SJCRH30 (cell line): ENCODE measurements around the gene CHST10. TPM values are rescaled to one million over a fixed set of nuclear protein-coding genes. Genes with fewer than 3 reads are reported as not detected.

ENCODE experiments used
- DNase-seq, 2 experiments: peaks; one replicate each; pipeline ENCODE4 v3.0.0-alpha.2; 2015 to 2020
- H3K27ac ChIP-seq: fragments of 250-450 bp; sonication (Bioruptor Pico); 2 replicates; pipeline ENCODE4 v1.5.1; 2020; ENCODE audit warnings: mild to moderate bottlenecking, moderate library complexity
- H3K27me3 ChIP-seq: fragments of 250-450 bp; sonication (Bioruptor Pico); 2 replicates; pipeline ENCODE4 v1.5.1; 2020; ENCODE audit warnings: mild to moderate bottlenecking, moderate library complexity
- H3K36me3 ChIP-seq: fragments of 250-450 bp; sonication (Bioruptor Pico); 2 replicates; pipeline ENCODE4 v1.5.1; 2020; ENCODE audit warnings: mild to moderate bottlenecking, moderate library complexity
- H3K4me1 ChIP-seq: fragments of 250-450 bp; sonication (Bioruptor Pico); 2 replicates; pipeline ENCODE4 v1.5.1; 2020; ENCODE audit warnings: mild to moderate bottlenecking, moderate library complexity
- H3K4me3 ChIP-seq: fragments of 250-450 bp; sonication (Bioruptor Pico); 2 replicates; pipeline ENCODE4 v1.5.1; 2020; ENCODE audit warnings: mild to moderate bottlenecking, moderate library complexity
- H3K9me3 ChIP-seq: fragments of 250-450 bp; sonication (Bioruptor Pico); replicated peaks from 2 replicates; pipeline ENCODE4 v1.5.1; 2020; ENCODE audit warnings: mild to moderate bottlenecking, moderate library complexity
- total RNA-seq: library from RNA; depleted of rRNA; stranded (reverse); fragments of >200 nt; shearing (Covaris generic); gene quantifications from 2 replicates; pipeline ENCODE4 v1.2.3, GENCODE V29; 2014

Gene CHST10
- total RNA-seq, 1 experiment from 2014 or later = 27.4 TPM

DNA sequence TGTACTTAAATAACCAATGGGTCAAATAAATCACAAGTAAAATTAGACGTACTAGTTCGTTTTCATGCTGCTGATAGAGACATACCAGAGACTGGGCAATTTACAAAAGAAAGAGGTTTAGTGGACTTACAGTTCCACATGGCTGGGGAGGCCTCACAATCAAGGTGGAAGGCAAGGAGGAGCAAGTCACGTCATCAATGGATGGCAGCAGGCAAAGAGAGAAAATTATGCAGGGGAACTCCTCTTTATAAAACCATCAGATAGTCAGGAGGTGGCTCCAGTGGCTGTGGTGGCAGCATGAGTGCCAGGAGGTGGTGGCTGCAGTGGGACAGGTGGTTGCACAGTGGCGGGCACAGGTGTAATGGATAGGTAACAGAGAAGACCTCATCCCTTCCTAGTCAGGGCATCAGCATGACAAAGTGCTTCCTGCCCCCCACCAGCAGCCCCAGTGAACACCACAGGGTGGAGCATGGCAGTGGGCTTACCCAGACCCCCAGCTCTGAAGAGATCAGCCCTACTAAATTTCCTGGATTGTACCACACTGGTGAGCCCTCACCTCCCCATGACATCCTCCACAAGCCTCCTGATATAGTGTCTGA lies 6.9 kb upstream of the CHST10 start:
- H3K9me3 ChIP-seq = no peaks in the 10 kb centered on the region
- no peaks in the 10 kb centered on the region for H3K36me3 ChIP-seq
- no peaks in the 10 kb centered on the region for H3K27me3 ChIP-seq
- H3K4me1 ChIP-seq = no peaks in the 10 kb centered on the region
- DNase-seq = no peak
- no peak overlapping the region for H3K27ac ChIP-seq
- no peak overlapping the region for H3K4me3 ChIP-seq

DNA sequence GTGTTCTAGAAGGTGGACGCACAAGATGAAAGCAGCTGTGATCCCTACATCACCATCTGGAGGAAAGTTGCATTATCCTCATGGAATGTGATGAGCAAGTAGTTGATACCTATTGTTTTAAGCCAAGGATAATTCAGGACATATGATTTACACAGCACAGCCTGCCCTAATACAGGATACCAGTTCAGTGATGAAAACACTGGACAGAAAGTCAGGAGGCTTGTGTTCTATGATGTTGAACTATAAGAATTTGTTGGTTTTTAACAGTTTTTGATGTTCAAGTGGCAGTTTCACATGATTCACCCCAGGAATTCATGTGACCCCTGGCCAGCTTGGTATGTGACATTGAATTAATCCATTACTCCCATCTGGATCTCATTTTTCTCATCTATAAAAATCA lies 6.2 kb upstream of the CHST10 start:
- no peaks in the 10 kb centered on the region for H3K36me3 ChIP-seq
- DNase-seq = no peak
- no peaks in the 10 kb centered on the region for H3K9me3 ChIP-seq
- no peaks in the 10 kb centered on the region for H3K27me3 ChIP-seq
- no peaks in the 10 kb centered on the region for H3K4me1 ChIP-seq
- no peak overlapping the region for H3K27ac ChIP-seq
- no peak overlapping the region for H3K4me3 ChIP-seq

- H3K27me3 ChIP-seq = no peaks in the 10 kb centered on the region
- H3K4me3 ChIP-seq = no peak overlapping the region
- DNase-seq = peak; percentile 12 to 53
- H3K4me1 ChIP-seq = no peaks in the 10 kb centered on the region
- no peak overlapping the region for H3K27ac ChIP-seq
- no peaks in the 10 kb centered on the region for H3K36me3 ChIP-seq
- H3K9me3 ChIP-seq = no peaks in the 10 kb centered on the region
Measured at GRCh38 chr2:100422320-100423055, 5.0 kb upstream of the CHST10 start.

GRCh38 chr2:100419915-100420314 lies 2.4 kb upstream of the CHST10 start:
- DNase-seq = no peak
- no peaks in the 10 kb centered on the region for H3K27me3 ChIP-seq
- peaks cover 5% of the 10 kb centered on the region; the same call in 1 of the 2 replicates for H3K4me1 ChIP-seq

GRCh38 chr2:100418406-100418962 lies 1.0 kb upstream of the CHST10 start:
- no peak for DNase-seq
- no peak overlapping the region for H3K27ac ChIP-seq
- H3K27me3 ChIP-seq = no peaks in the 10 kb centered on the region
- H3K4me3 ChIP-seq = no peak overlapping the region
- H3K9me3 ChIP-seq = no peaks in the 10 kb centered on the region
- peaks cover 5% of the 10 kb centered on the region; the same call in 1 of the 2 replicates for H3K4me1 ChIP-seq
- no peaks in the 10 kb centered on the region for H3K36me3 ChIP-seq

More at GRCh38 chr2:100419915-100420314, 2.4 kb upstream of the CHST10 start:
- H3K9me3 ChIP-seq = no peaks in the 10 kb centered on the region
- H3K27ac ChIP-seq = no peak overlapping the region
- no peaks in the 10 kb centered on the region for H3K36me3 ChIP-seq
- H3K4me3 ChIP-seq = no peak overlapping the region

DNA sequence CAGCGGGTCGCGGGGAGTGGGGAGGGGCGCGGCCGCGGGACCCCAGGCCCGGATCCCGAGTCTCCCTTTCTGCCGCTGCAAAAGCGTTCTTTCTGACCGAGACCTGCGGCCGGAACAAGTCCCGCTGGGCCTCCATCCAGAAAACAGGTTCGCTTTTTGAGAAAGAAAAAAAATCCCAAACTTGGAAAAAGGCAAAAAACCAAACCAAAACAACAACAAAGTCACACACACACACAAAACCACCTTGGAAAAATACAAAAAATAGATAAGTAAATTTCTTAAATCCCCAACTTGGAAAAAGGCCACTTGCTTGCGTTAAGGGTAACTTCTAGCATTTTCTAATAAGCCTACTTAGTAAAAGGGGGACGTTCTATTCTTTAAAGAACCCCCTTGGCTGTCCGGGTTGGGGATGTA lies 250 bp upstream of the CHST10 start:
- peaks cover 5% of the 10 kb centered on the region; the same call in 1 of the 2 replicates for H3K4me1 ChIP-seq
- DNase-seq = peak in 1 of 2 experiments; percentile 17
- no peak overlapping the region for H3K27ac ChIP-seq
- peak overlapping the region; percentile 64 for H3K4me3 ChIP-seq
- H3K9me3 ChIP-seq = no peaks in the 10 kb centered on the region
- H3K27me3 ChIP-seq = no peaks in the 10 kb centered on the region
- H3K36me3 ChIP-seq = no peaks in the 10 kb centered on the region

DNA sequence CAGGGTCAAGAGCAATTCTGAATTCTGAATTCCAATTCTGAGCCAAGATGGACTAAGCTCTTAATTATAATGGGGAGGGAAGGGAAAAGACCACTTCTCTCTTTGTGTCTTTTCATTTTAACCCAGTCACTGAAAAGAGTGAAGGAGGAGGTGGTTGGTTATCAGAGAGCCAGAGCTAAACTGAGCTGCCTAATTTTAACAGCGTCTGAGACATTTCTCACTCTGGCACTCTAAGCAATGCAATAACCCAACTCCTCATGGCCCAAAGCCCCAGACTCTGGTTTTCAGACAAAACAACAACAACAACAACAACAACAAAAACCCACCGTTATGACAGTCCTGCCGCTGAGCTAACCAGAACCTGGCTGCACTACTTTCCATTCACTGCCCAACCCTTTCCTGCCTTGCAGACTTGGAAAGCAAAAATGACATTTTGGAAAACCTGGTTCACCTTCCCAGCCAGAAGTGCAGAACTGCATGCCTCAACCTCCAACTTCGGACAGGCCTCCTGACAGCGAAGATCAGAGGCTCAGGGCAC lies 1.0 kb downstream of the CHST10 start:
- DNase-seq = peak in 1 of 2 experiments; percentile 4
- Histone ChIP-seq H3K9me3 (no peaks in the 10 kb centered on the region), H3K27ac (no peak overlapping the region), H3K27me3 (no peaks in the 10 kb centered on the region), H3K36me3 (no peaks in the 10 kb centered on the region), H3K4me1 (peaks cover 5% of the 10 kb centered on the region; the same call in 1 of the 2 replicates), H3K4me3 (peak overlapping the region; percentile 64)

- no peak overlapping the region for H3K27ac ChIP-seq
- no peaks in the 10 kb centered on the region for H3K9me3 ChIP-seq
- H3K4me1 ChIP-seq = peaks cover 5% of the 10 kb centered on the region; the same call in 1 of the 2 replicates
- no peaks in the 10 kb centered on the region for H3K36me3 ChIP-seq
- no peak overlapping the region for H3K4me3 ChIP-seq
- DNase-seq = no peak
- H3K27me3 ChIP-seq = no peaks in the 10 kb centered on the region
Measured at GRCh38 chr2:100413571-100413970, 3.9 kb downstream of the CHST10 start.

GRCh38 chr2:100412881-100413321 lies 4.6 kb downstream of the CHST10 start:
- Histone ChIP-seq H3K4me3 (no peak overlapping the region), H3K4me1 (peaks cover 5% of the 10 kb centered on the region; the same call in 1 of the 2 replicates), H3K27ac (no peak overlapping the region), H3K9me3 (no peaks in the 10 kb centered on the region), H3K36me3 (no peaks in the 10 kb centered on the region), H3K27me3 (no peaks in the 10 kb centered on the region)
- no peak for DNase-seq

- DNase-seq = no peak
- Histone ChIP-seq H3K4me3 (no peak overlapping the region), H3K9me3 (no peaks in the 10 kb centered on the region), H3K27me3 (no peaks in the 10 kb centered on the region), H3K27ac (no peak overlapping the region), H3K4me1 (peaks cover 5% of the 10 kb centered on the region; the same call in 1 of the 2 replicates), H3K36me3 (no peaks in the 10 kb centered on the region)
Measured at GRCh38 chr2:100412466-100412865, 5.0 kb downstream of the CHST10 start.

GRCh38 chr2:100411841-100412292 lies 5.6 kb downstream of the CHST10 start:
- Histone ChIP-seq H3K4me1 (peaks cover 5% of the 10 kb centered on the region; the same call in 1 of the 2 replicates), H3K36me3 (no peaks in the 10 kb centered on the region), H3K4me3 (no peak overlapping the region), H3K9me3 (no peaks in the 10 kb centered on the region), H3K27me3 (no peaks in the 10 kb centered on the region), H3K27ac (no peak overlapping the region)
- no peak for DNase-seq

DNA sequence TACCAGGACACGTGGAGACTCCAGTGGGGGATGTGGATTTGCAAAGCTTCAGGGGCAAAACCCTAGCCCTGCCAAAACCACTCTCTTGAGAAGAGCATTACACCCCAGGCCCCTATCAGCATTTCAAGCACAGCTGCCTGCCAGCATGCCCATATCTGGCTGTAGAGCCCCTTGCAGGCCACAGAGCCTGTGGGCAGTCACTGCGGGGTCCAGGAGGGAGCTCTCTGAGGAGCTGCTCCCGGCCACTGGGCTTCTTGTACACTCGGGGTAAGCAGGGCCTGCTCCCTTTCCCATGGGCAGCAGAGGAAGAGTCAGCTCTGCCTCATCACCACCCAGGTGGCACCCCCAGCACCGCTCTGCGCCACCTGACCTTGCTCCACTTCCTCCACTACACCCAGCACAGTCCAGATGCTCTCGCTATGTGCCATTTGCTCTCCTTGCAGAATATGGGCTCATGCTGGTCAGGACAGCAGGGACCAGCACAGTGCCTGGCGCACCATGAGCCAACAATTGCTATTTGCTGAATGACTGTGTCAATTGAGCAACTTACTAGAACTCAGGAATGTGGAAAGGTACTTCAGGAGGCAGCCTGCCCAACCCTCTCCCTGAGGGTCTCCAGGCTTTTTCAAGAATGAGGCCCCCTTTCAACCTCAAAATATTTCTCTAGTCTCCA lies 7.4 kb downstream of the CHST10 start:
- DNase-seq = no peak
- H3K36me3 ChIP-seq = no peaks in the 10 kb centered on the region; the same call in 1 of the 2 replicates
- H3K4me3 ChIP-seq = no peak overlapping the region
- no peaks in the 10 kb centered on the region for H3K9me3 ChIP-seq
- no peak overlapping the region for H3K27ac ChIP-seq
- no peaks in the 10 kb centered on the region for H3K27me3 ChIP-seq
- H3K4me1 ChIP-seq = no peaks in the 10 kb centered on the region

DNA sequence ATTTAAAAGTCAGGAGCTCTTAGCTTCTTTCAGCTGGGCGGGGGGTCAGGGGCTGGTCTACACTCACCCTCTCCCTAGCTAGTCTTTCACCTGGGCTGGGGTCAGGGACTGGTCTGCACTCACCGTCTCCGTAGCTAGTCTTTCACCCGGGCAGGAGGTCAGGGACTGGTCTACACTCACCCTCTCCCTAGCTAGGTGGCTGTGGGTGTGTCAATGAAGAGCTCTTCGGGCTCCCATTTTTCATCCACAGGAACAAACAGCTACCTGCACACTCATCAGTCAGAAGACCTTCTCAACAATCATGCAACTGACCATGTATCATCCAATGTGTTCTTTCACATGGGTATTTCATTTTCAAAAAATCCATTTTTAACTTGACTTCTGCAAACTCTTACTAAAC lies 8.0 kb downstream of the CHST10 start:
- no peak overlapping the region for H3K4me3 ChIP-seq
- no peak overlapping the region for H3K27ac ChIP-seq
- no peaks in the 10 kb centered on the region for H3K27me3 ChIP-seq
- no peaks in the 10 kb centered on the region for H3K4me1 ChIP-seq
- H3K9me3 ChIP-seq = no peaks in the 10 kb centered on the region
- DNase-seq = no peak
- H3K36me3 ChIP-seq = no peaks in the 10 kb centered on the region; the same call in 1 of the 2 replicates

DNA sequence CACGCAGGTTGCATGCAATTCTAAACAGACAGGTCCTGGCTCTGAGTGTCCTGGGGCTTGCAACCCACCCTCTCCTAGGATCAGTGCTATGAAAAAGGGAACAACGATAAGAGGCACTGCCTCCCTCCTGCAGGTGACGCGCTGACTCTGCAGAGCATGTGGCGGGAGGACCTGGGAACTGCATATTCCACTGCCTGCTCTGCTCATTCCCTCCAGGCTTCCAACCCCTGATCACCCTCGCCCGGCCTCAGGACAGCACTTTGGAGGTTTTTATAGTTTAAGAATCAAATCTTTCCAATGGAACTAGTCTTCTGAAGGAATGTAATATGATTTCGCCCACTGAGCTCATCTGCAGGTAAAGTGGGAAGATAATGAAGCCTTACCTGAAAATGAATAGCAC lies 8.5 kb downstream of the CHST10 start:
- no peak for DNase-seq
- Histone ChIP-seq H3K9me3 (no peaks in the 10 kb centered on the region), H3K27ac (no peak overlapping the region)

More for the DNA sequence above, 8.5 kb downstream of the CHST10 start:
- Histone ChIP-seq H3K27me3 (no peaks in the 10 kb centered on the region), H3K4me3 (no peak overlapping the region), H3K36me3 (no peaks in the 10 kb centered on the region; the same call in 1 of the 2 replicates), H3K4me1 (no peaks in the 10 kb centered on the region)
